Smooth muscle cell of the brain vasculature (primary cell): ENCODE data around the gene TMSB10.
"Not testable (repeated sequence)": the region's sequence is repeated elsewhere in the genome, so short reads cannot be mapped to it uniquely, and the experiment has no call there.

Experiments
- DNase-seq: peaks from one replicate; pipeline ENCODE4 v3.0.0-alpha.2; 2012; ENCODE audit warnings: low read depth, low spot score

The TMSB10 gene

GRCh38 chr2:84904151-84904550 lies 1.3 kb upstream of the TMSB10 start:
- no peak for DNase-seq

DNA sequence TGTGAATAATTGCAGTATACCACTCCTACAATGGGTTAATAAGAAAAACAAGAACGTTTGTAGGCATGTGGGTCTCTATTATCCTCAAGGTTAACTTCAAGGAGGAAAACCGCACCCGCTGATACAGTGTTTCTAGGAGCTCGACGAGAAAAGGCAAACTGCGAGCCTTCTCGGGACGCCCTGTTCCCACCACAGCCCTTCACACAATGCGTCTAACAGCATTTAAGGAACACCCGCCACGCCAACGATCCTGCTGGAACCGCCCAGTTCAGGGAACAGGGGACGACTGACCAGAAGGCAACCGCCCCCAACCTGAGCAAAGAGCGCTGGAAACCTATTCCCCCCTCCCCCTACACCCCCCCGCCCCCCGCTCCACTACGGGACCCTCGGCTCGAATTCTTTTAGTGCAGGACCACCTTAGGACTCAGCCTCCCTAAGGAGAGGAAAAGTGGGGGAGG lies 710 bp upstream of the TMSB10 start:
- DNase-seq: no peak

- DNase-seq: no peak
Measured at GRCh38 chr2:84906108-84906899, 848 bp downstream of the TMSB10 start.

DNA sequence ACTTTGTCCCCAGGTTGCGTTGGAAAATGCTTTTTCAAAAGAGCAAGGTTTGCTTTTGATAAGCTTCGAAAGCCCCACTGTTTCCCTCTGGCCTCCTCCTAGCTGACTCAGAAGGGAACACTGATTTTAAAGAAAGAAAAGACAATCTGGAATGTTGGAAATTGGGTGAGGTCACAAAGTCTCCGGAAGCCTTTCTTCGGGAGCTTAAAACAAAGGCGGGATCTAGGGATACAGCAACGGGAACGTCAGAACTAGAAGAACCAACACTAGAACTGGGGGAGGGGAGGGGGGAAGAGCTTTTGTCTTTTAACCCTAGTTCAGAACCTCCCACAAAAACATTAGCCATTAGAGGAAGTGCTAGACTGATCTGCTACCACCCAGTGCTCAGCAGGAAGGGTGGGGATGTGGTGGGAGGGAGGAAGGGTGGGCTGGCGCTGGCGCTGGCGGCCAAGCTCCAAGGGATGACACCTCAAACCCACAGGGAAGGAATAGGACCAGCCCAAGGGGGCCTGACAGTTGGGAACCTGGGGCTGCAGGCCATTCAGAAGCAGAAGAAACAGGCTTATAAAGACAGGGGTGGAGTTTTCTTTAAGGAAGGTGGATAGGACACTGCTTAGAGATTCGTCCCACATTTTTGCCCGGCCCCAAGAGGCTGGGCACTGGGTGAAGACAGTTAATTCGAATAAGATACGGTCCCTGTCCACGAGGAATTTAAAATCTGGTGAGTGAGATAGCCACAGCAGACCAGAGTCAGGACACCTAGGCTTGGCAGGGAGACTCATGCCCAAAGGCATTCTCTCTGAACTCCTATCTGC lies 1.7 kb downstream of the TMSB10 start:
- DNase-seq: no peak

GRCh38 chr2:84908948-84909713 lies 3.7 kb downstream of the TMSB10 start:
- no peak for DNase-seq

DNA sequence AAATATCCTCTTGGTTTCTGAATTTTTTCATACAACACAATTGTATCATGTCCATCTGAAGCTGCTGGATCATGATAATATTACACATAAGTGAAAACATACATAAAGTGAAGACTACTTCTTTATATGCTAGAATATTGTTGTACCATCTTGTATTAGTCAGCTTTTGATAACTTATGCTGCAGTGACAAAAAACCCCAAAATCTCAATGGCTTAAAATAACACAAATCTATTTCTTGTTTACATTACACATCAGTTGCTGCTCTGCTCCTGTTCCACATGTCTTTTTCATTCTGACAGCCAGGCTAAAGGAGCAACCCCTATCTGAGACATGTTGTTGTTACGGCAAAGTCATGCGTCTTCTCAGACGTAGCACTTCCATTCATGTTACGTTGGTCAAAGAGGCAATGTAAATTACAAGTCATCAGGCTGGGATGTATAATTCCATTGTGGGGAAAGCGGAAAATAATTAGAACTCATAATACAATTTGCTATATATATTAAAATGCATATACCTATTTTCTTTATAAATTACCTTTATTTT lies 5.8 kb downstream of the TMSB10 start:
- DNase-seq: no peak

GRCh38 chr2:84912984-84913383 lies 7.5 kb downstream of the TMSB10 start:
- no peak for DNase-seq

- no peak for DNase-seq
Measured at GRCh38 chr2:84914334-84914733, 8.9 kb downstream of the TMSB10 start.

- not testable (repeated sequence) for DNase-seq
Measured at GRCh38 chr2:84915675-84916074, 10.2 kb downstream of the TMSB10 start.

DNA sequence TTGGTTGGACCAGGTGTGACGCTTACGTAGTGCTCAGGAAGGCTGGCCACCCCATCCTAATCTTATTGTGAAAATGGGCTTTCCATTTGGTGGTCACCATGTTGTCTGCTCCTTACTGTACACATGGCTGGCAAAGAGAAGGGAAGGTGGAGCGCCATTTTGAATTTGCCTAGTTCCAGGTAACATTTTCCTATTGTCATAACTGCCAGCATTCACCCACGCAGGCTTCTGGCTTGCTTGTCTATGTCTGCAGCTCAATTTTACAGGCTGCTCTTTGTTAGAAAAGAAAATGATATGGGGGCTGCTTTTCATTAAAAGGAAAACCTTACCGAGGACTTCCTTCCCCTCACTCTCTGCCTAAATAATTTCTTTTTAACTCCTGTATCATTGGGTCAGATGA lies 12.4 kb downstream of the TMSB10 start:
- DNase-seq: not testable (repeated sequence)

GRCh38 chr2:84918430-84918829 lies 13.0 kb downstream of the TMSB10 start:
- DNase-seq: no peak

DNA sequence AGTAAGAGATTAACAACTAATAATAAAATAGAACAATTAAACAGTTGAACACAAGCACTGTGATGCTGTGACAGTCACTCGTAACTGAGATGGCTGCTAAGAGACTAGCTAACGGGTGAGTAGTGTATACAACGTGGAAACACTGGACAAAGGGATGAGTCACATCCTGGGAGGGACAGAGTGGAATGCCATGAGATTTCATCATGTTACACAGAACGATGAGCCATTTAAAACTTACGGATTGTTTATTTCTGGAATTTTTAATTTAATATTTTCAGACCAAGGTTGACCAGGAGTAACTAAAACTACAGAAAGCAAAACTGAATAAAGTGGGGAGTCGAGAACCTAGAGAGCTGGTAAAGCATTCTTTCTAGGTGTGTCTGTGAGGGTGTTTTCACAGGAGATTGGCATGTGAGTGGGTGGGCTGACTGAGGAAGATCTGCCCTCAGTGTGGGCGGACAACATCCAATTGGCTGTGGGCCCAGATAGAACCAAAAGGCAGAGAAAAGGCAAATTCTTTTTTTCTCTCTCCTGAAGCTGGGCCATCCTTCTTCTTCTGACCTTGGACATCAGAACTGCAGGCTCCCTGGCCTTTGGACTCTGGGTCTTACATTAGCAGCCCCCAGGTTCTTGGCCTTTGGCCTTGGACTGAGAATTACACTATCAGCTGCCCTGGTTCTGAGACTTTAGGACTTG lies 14.6 kb downstream of the TMSB10 start:
- no peak for DNase-seq

GRCh38 chr2:84923009-84923408 lies 17.6 kb downstream of the TMSB10 start:
- DNase-seq: no peak

DNA sequence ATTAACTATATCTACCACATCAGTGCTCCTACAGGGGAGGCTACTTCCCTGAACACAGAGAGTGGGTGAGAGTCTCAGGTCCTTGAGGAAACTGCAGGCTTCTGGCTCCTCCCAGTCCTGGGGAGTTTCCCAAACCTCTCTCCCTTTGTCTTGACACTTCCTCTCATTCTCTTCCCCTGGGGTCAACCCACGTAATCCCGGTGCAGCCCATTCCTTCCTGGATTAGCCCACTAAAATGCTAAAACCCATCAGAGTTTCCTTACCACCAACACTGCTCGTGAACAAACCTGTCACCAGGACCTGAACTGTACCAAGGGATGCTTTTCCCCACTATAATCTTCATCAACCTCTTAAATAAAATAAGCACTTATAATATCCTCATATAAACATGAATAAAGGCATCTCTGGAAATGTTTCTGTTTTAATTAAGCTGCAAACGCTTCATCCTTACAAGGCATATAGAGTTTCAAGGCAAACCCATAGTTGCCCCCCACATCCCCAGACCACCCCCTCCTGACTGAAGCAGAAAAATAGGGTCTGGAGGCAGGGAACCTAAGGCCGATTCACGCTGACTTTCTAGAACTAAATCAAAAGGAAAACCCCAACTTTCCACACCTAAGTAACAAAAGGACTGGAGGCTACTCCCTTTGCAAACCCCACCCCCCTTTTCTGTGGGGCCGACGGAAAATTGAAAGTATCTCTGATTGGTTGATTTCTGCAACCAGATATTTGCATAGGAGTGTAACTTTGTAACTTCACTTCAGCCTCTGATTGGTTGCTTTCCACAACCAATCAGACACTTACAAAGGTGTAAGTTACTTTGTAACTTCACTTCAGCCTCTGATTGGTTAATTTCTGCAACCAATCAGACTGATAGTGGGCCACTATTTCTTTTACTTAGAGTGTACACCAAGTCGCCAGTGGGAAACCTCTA lies 19.0 kb downstream of the TMSB10 start:
- no peak for DNase-seq

GRCh38 chr2:84925336-84925723 lies 19.9 kb downstream of the TMSB10 start:
- DNase-seq: no peak

DNA sequence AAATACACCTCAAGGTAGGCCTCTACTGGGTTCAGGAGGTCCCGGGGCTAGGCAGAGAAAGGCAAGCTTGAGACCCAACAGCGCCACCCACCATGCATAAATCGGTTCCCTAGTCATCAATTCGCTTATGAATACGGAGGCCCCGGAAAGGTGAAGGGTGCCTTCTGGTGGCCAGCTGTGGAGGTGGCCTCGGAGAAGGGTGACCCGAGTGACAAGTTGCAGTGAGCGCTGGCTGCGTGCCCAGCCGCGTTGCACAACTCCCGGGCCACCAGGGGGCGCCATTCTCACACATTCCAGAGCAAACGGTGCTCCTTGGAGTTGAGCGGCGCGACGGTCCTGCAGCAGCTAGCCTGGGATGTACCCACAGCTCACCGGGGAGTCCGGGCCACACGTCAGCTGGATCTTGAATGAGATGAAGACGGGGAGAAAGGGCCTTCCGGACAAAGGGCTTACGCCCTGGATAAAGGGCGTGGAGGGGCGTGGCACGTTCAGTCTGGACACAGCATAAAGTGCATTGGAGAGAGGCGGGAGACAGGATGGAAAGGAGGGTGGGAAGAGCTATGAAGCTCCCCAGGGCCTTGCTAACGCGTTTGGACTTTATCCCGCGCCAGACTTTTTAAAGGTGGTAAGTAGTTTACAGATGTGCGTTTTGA lies 20.4 kb downstream of the TMSB10 start:
- DNase-seq: peak; percentile 83

DNA sequence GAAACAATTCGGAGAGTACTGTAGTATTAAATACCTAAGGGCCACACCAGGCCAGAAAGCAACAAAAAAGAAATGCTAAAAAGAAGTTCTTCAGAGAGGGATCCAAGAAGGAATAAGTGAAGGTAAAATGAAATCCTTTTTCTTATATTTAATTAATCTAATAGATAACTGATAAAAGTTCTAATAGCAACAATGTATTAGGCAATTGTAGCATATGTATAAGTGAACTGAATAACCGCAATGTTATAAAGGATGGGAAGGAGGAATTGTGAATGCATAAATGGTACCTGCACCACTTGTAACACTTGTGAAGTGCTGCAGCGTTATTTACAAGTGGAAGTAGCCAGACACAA lies 21.8 kb downstream of the TMSB10 start:
- no peak for DNase-seq

- no peak for DNase-seq
Measured at GRCh38 chr2:84931384-84931821, 25.9 kb downstream of the TMSB10 start.

- DNase-seq: no peak
Measured at GRCh38 chr2:84938194-84938879, 32.9 kb downstream of the TMSB10 start.
